ENCODE data around the gene MICAL3.

The MICAL3 gene

GRCh38 chr22:17860220-17860965, 164.0 kb downstream of the MICAL3 start:
- DNase-seq = no peak

- DNase-seq = no peak
Observed at GRCh38 chr22:17858033-17858432, 166.3 kb downstream of the MICAL3 start.

GRCh38 chr22:17855572-17856290, 168.6 kb downstream of the MICAL3 start:
- DNase-seq = no peak

- no peak for DNase-seq
Observed at GRCh38 chr22:17853073-17853472, 171.3 kb downstream of the MICAL3 start.

- DNase-seq = no peak
Observed at GRCh38 chr22:17851759-17852158, 172.6 kb downstream of the MICAL3 start.

- DNase-seq = no peak
Observed at GRCh38 chr22:17847360-17848078, 176.8 kb downstream of the MICAL3 start.

- no peak for DNase-seq
Observed at GRCh38 chr22:17846326-17846992, 177.9 kb downstream of the MICAL3 start.

DNA sequence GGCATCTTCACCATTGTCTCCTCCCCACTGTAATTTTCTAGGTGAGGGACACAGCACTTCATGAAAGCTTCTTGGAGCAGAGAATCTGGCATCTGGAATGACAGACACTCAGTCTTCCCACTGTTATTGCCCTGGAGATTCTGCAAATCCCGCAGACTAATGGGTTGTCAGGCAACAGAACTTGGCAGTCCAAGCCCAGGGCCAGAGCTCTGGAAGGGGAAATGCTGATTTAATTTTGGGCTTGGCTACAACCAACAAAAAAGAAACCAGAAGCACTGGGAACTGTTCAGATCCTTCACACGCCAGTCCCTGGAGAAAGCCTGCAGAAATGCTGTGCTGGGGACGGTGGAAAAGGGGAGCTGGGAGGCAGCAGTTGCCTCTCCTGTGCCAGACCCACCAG, 178.6 kb downstream of the MICAL3 start:
- DNase-seq = no peak

GRCh38 chr22:17845327-17845726, 179.0 kb downstream of the MICAL3 start:
- no peak for DNase-seq

GRCh38 chr22:17844150-17844549, 180.2 kb downstream of the MICAL3 start:
- DNase-seq = no peak

DNA sequence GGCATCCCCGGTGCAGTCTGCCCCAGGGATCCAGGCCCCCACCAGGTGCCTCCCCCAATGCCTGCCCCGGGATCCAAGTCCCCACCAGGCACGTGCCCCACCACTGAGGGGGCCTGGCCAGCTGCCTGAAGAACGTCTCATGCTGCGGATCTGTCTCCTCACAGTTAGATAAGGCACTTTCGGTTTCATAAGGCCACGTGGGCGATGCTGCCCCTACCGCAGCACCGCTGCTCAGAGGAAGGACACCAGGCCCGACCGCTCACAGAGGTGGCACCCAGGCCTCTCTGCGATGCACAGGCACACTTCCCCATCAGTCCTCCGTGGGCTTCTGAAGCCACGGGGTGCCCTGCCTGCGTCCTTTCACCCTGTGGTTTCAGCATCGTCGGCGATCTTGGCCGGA, 182.0 kb downstream of the MICAL3 start:
- DNase-seq = peak in 3 of 4 experiments; percentile 8 to 25 (median 11)

DNA sequence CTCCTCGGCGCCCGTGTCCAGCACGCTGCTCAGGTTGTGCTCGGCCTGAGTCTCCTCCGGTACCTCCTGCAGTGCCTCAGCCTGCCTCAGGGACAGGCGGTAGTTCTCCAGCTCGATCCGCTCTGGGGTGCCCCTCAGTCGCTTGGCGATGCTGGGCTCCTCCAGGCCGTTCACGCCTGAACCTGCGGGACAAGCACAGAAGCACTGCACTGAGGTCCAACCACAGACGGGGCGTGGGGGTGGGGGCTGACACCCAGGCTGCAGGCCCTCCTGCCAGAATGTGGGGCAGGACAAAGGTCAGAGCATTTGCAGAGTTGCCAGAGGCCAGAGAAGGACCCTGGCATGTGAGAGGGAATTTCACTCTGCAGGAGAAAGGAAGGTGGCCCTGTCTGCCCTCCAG, 182.5 kb downstream of the MICAL3 start:
- no peak for DNase-seq

- no peak for DNase-seq
Observed at GRCh38 chr22:17838180-17838865, 186.0 kb downstream of the MICAL3 start.

DNA sequence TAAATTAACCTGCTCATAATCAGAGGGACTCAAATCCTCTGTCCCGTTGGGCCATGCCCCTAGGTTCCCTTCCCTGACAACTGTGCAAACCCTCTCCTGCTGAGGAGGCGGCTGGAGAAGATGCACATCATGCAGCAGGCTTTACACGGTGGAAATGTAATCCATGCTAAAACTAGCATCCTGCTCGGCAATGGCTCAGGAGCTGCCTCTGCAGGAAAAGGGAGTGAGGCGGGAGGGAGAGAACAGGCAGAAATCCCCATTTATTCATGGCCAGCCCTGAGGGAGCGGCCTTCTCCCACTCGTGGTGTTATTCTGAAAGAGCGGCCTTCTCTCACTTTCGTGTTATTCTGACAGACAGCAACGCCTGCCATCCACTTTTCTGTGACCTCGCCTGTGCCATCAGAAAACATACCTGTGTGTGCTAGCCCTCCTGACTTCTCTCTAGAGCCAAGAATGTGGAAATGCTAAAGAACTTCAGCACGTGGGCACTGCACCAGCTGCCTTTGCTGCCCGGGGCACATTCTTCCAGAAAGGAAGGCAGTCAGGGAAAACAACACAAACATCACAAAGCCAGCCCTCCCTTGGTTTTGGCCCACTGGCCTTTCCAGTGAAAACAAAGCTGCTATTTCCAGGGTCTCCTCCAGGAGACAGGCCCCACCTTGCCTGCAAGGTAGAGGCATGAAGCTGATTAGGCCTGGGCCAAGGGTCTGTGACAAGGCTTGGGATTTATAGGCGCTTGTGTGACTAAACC, 187.2 kb downstream of the MICAL3 start:
- DNase-seq = no peak

DNA sequence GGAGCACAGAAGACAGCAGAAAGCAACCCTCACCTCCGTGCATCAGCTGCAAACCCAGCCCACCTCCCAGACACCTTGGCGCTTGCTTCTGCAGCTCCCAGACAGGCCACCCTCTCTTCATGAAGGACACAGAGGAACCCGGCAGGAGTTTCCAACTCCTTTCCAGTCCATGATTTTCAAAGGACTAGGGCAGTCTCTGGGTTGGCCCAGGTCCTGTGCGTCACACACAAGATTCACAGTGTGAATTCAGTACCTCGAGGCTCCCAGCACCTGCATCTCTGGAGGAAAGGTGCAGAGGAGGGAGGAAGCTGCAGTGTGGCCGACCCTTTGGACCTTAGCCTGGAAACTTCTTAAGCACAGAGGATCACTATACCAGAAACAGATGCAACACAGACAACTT, 189.1 kb downstream of the MICAL3 start:
- DNase-seq = no peak

- no peak for DNase-seq
Observed at GRCh38 chr22:17833489-17833888, 190.9 kb downstream of the MICAL3 start.

DNA sequence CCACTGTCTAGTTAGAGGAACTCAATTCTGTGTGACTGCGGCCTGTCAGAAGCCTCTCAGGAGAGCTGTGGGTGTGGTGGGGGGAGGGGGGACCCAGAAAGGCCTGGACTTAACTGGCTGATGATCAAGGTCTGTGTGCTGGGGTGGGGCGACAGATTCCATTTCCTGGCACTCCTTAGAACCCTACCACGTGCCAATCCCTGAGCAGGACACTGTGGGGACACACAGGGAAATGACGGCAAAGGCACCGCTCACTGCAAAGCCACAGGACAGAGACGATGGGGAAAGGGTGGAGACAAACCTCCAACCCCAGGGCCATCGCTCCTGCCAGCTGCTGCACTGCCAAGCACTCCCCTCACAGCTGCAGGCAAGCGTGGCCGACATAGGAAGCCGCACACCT, 191.7 kb downstream of the MICAL3 start:
- no peak for DNase-seq

- DNase-seq = no peak
Observed at GRCh38 chr22:17831501-17832251, 192.7 kb downstream of the MICAL3 start.

DNA sequence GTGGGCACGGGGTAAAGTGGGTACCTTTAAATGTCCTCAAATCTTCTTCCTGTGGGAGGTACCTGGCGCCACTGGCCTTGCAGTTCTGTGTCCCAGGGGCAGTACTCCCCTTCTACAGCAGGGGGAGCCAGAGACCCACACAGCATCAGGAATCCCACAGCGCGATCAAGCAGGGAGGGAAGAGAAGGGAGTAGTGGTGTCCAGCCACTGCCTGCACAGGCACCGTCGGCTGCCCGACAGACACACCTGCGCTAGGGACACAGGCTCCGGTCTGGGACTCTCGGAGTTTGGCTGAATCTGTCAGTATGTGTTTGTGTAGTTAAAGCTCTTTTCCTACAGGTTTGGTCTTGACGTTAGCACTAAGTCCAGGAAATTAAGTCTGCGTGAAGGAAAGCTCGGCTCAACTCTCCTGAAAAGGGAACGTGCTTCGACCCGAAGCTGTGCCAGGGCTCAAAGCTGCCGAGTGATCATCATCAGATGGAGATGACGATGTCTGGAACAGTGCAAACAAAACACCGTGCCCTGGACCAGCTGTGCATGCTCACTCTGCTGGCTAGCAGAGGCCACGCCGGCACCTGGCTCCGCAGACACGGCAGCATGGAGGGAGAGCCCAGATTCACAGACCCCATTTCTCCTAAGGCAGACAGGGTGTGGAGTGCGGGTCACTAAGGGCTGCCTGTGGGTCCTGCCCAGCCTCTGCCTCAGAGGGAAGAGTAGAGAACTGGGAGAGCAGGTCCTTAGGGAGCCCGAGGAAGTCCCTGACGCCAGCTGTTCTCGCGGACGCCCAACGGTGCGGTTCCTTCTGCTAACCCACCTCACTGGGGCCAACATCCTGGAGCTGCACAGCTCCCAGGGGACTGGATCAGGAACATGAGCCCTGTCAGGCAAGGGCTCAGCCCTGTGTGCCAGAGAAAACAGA, 194.1 kb downstream of the MICAL3 start:
- DNase-seq = peak; percentile 57 to 76 (median 68)

- no peak for DNase-seq
Observed at GRCh38 chr22:17829695-17830042, 194.7 kb downstream of the MICAL3 start.

Data from activated CD4-positive, CD25-positive, alpha-beta regulatory T cell (primary cell).